CD14-positive monocyte (primary cell): ENCODE data around the gene AMN1. TPM values are rescaled to one million over a fixed set of nuclear protein-coding genes. Genes with fewer than 3 reads are reported as not detected.

Experiments used
- DNase-seq, 3 donors: peaks; one replicate each; pipeline ENCODE4 v3.0.0-alpha.2; 2011 to 2022
- H2AFZ ChIP-seq: 2 replicates; pipeline ENCODE4 v1.6.0; 2012; ENCODE audit warnings: mild to moderate bottlenecking, low read depth, low read length, inconsistent platforms; ENCODE audit not compliant: insufficient read depth, poor library complexity, severe bottlenecking
- H3K27ac ChIP-seq, 2 donors: 1 replicate in 1 of 2; 2 replicates in 1 of 2; pipeline ENCODE4 v1.5.1; 2012 to 2013; ENCODE audit warnings: low read length in 2 of 2, control low read depth in 1 of 2, inconsistent platforms in 1 of 2, low read depth in 1 of 2, mild to moderate bottlenecking in 1 of 2
- H3K27me3 ChIP-seq, 2 donors: one replicate each; pipeline versions ENCODE4 v1.6.0 to v1.6.1; 2011 to 2013; ENCODE audit warnings: low read length in 2 of 2; ENCODE audit not compliant: control insufficient read depth in 2 of 2, insufficient read depth in 2 of 2
- H3K36me3 ChIP-seq, 2 donors: replicated peaks in 1 of 2; 1 replicate in 1 of 2; 2 replicates in 1 of 2; pipeline versions ENCODE4 v1.5.1 to v1.6.1; 2012 to 2013; ENCODE audit warnings: low read length in 2 of 2, control low read depth in 1 of 2, inconsistent platforms in 1 of 2, mild to moderate bottlenecking in 1 of 2; ENCODE audit not compliant: insufficient read depth in 2 of 2, control insufficient read depth in 1 of 2
- H3K4me1 ChIP-seq, 2 donors: 1 replicate in 1 of 2; 2 replicates in 1 of 2; pipeline versions ENCODE4 v1.5.1 to v1.6.1; 2012 to 2013; ENCODE audit warnings: low read length in 2 of 2, control low read depth in 1 of 2, inconsistent platforms in 1 of 2, mild to moderate bottlenecking in 1 of 2, moderate library complexity in 1 of 2; ENCODE audit not compliant: insufficient read depth in 2 of 2, control insufficient read depth in 1 of 2
- H3K4me2 ChIP-seq: replicated peaks from 2 replicates; pipeline ENCODE3; 2012; ENCODE audit warnings: low read length, moderate library complexity, mild to moderate bottlenecking; ENCODE audit not compliant: poor library complexity, severe bottlenecking; ENCODE audit errors: extremely low read depth
- H3K4me3 ChIP-seq, 3 experiments: fragments of 200-600 bp in 1 of 3; sonication (generic) in 1 of 3; replicated peaks in 1 of 3; 1 replicate in 2 of 3; 2 replicates in 1 of 3; pipeline ENCODE4 v1.5.1; 2011 to 2013; ENCODE audit warnings: low read length in 3 of 3, mild to moderate bottlenecking in 3 of 3, control low read depth in 2 of 3, low read depth in 2 of 3, inconsistent platforms in 1 of 3, moderate library complexity in 1 of 3
- H3K79me2 ChIP-seq: 2 replicates; pipeline ENCODE4 v1.6.0; 2012; ENCODE audit warnings: mild to moderate bottlenecking, control low read depth, inconsistent platforms, low read length, moderate library complexity; ENCODE audit not compliant: insufficient read depth
- H3K9ac ChIP-seq: 2 replicates; pipeline ENCODE4 v1.6.0; 2017; ENCODE audit warnings: low read length, mild to moderate bottlenecking; ENCODE audit not compliant: insufficient read depth, poor library complexity, severe bottlenecking
- H3K9me3 ChIP-seq, 2 donors: replicated peaks in 1 of 2; 1 replicate in 1 of 2; 2 replicates in 1 of 2; pipeline versions ENCODE4 v1.5.1 to v1.6.1; 2012 to 2013; ENCODE audit warnings: low read length in 2 of 2, control low read depth in 1 of 2; ENCODE audit not compliant: control insufficient read depth in 1 of 2, insufficient read depth in 1 of 2
- H4K20me1 ChIP-seq: 2 replicates; pipeline ENCODE4 v1.6.0; 2012; ENCODE audit warnings: mild to moderate bottlenecking, low read length, control low read depth, moderate library complexity; ENCODE audit not compliant: insufficient read depth
- H3K27ac Mint-ChIP-seq, 7 donors: one replicate each; pipeline ENCODE4 v1.8.0; 2020; ENCODE audit warnings: mild to moderate bottlenecking in 7 of 7, mixed read lengths in 7 of 7, moderate library complexity in 6 of 7, inconsistent platforms in 2 of 7
- H3K27me3 Mint-ChIP-seq, 3 donors: one replicate each; pipeline ENCODE4 v1.8.0; 2021 to 2022; ENCODE audit warnings: low read depth in 3 of 3, mild to moderate bottlenecking in 3 of 3, mixed read lengths in 3 of 3, moderate library complexity in 3 of 3, inconsistent platforms in 1 of 3
- H3K36me3 Mint-ChIP-seq, 2 donors: one replicate each; pipeline ENCODE4 v1.8.0; 2020; ENCODE audit warnings: mixed read lengths in 2 of 2, inconsistent platforms in 1 of 2, mild to moderate bottlenecking in 1 of 2
- H3K4me1 Mint-ChIP-seq: one replicate; pipeline ENCODE4 v1.8.0; 2020; ENCODE audit warnings: mild to moderate bottlenecking, mixed read lengths
- H3K4me3 Mint-ChIP-seq, 2 donors: one replicate each; pipeline ENCODE4 v1.8.0; 2020; ENCODE audit warnings: mild to moderate bottlenecking in 2 of 2, mixed read lengths in 2 of 2, moderate library complexity in 1 of 2
- H3K9me3 Mint-ChIP-seq, 7 donors: one replicate each; pipeline ENCODE4 v1.8.0; 2020 to 2022; ENCODE audit warnings: mixed read lengths in 7 of 7, mild to moderate bottlenecking in 6 of 7, moderate library complexity in 6 of 7, inconsistent platforms in 2 of 7
- WGBS: methylation state at CpG from one replicate; pipeline ENCODE4 v1.1.5; 2013; ENCODE audit warnings: missing lambda C conversion rate; ENCODE audit not compliant: insufficient coverage; 5-methylcytosine and 5-hydroxymethylcytosine counted together
- intact Hi-C, 2 donors: fragments of 100-400 bp; cut with micrococcal nuclease; formaldehyde crosslinking; loops; one replicate each; pipeline versions ENCODE4 v1.15.0 to v1.15.1; 2023
- polyA plus RNA-seq, 3 donors: library from polyadenylated mRNA; depleted of rRNA in 1 of 3; unstranded in 2 of 3; stranded (reverse) in 1 of 3; fragments of 300-500 nt in 2 of 3; fragments of >200 nt in 1 of 3; fragmentation: Illumina TruSeq in 2 of 3; gene quantifications; 1 replicate in 2 of 3; 2 replicates in 1 of 3; pipeline ENCODE4 v1.2.3, GENCODE V29; 2012 to 2021
- TF ChIP-seq, protein P1 (sequence below): fragments of 200-600 bp; IDR thresholded peaks from one replicate; pipeline ENCODE4 v1.8.0; 2022; ENCODE audit warnings: antibody characterized with exemption, mild to moderate bottlenecking

Gene AMN1
- polyA plus RNA-seq, 3 donors, result 6.0 to 7.8 (median 7.4) TPM

DNA sequence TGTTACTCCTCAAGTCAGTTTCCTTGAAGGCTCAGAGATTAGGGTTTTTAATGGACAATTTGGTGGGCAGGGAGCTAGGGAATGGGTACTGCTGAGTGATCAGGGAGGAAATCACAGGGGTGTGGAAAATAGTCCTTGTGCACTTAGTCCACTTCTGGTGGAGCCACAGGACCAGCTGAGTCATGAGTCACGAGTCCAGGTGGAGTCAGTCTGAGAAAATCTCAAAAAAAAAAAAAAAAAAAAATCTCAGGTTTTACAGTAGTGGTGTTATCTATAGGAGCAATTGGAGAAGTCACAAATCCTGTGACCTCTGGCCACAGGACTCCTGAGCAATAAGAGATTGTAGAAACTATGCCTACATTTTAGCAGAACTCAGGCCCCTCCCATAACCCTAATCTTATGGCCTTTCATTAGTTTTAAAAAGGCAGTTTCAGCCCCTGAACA lies 28.2 kb upstream of the AMN1 start:
- Histone ChIP-seq H4K20me1 (no peaks in the 10 kb centered on the region), H3K36me3 (no peaks in the 10 kb centered on the region), H3K27me3 (no peaks in the 10 kb centered on the region), H3K79me2 (no peaks in the 10 kb centered on the region), H3K27ac (no peak overlapping the region), H3K9me3 (no peaks in the 10 kb centered on the region), H3K4me2 (no peak overlapping the region), H3K4me1 (peaks cover 11 to 28% of the 10 kb centered on the region in 2 donors), H3K4me3 (no peak overlapping the region), H2AFZ (no peak overlapping the region), H3K9ac (no peak overlapping the region)
- Mint-ChIP-seq H3K4me3 (no peak overlapping the region), H3K27ac (peak overlapping the region in 3 of 7 donors; percentile 58 to 77 (median 66)), H3K4me1 (peaks cover 24% of the 10 kb centered on the region), H3K36me3 (peaks cover 0 to 5% of the 10 kb centered on the region in 2 donors), H3K9me3 (peaks cover 0 to 10% (median 2%) of the 10 kb centered on the region in 7 donors), H3K27me3 (no peaks in the 10 kb centered on the region)
- DNase-seq, result peak; percentile 21 to 62 (median 47)
- TF ChIP-seq, protein P1, sequence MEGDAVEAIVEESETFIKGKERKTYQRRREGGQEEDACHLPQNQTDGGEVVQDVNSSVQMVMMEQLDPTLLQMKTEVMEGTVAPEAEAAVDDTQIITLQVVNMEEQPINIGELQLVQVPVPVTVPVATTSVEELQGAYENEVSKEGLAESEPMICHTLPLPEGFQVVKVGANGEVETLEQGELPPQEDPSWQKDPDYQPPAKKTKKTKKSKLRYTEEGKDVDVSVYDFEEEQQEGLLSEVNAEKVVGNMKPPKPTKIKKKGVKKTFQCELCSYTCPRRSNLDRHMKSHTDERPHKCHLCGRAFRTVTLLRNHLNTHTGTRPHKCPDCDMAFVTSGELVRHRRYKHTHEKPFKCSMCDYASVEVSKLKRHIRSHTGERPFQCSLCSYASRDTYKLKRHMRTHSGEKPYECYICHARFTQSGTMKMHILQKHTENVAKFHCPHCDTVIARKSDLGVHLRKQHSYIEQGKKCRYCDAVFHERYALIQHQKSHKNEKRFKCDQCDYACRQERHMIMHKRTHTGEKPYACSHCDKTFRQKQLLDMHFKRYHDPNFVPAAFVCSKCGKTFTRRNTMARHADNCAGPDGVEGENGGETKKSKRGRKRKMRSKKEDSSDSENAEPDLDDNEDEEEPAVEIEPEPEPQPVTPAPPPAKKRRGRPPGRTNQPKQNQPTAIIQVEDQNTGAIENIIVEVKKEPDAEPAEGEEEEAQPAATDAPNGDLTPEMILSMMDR, result no peak
- intact Hi-C loops, result loop anchor here in 1 of 2 donors (10.0 kb wide), 1 partner anchor 728 kb away; no protein-coding TSS in a partner anchor
- WGBS, result no CpG with 5 or more reads among the region's 1 CpG

DNA sequence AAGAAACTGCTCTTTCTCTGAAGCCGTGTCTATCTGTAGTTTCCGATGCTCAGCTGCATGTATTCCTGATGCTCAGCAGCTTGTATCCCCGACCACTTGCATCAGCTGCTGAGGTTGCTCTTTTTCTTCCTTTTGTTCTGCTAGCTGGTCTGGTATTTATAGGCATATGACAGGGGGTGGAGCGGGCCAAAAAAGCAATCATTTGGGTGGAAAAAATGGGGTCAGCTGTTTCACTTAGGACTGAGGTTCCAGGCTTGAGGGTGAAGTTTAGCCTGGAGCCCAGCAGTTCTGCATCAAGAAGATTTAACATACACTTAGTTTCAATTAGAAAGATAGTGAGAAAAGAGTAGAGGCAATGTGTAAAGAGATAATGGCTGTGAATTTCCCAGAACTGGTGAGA lies 23.6 kb upstream of the AMN1 start:
- H3K9me3 Mint-ChIP-seq, result peaks cover 0 to 9% (median 3%) of the 10 kb centered on the region in 7 donors
- Histone ChIP-seq H3K4me3 (no peak overlapping the region), H4K20me1 (no peaks in the 10 kb centered on the region)

More for the DNA sequence above, 23.6 kb upstream of the AMN1 start:
- H3K9ac ChIP-seq, result no peak overlapping the region
- H3K36me3 ChIP-seq, result no peaks in the 10 kb centered on the region
- Mint-ChIP-seq H3K27me3 (no peaks in the 10 kb centered on the region), H3K36me3 (peaks cover 0 to 11% of the 10 kb centered on the region in 2 donors), H3K27ac (peak overlapping the region in 4 of 7 donors; percentile 74 to 99 (median 87)), H3K4me3 (no peak overlapping the region), H3K4me1 (peaks cover 49% of the 10 kb centered on the region)
- no peak overlapping the region for H3K4me2 ChIP-seq
- H3K27me3 ChIP-seq, result no peaks in the 10 kb centered on the region
- peak overlapping the region in 1 of 2 donors; percentile 93 for H3K27ac ChIP-seq
- no peak for DNase-seq
- intact Hi-C loops, result loop anchor here in 1 of 2 donors (10.0 kb wide), 1 partner anchor 732 kb away; no protein-coding TSS in a partner anchor
- peaks cover 52 to 62% of the 10 kb centered on the region in 2 donors for H3K4me1 ChIP-seq
- H2AFZ ChIP-seq, result no peak overlapping the region
- TF ChIP-seq, protein P1, result no peak
- no peaks in the 10 kb centered on the region for H3K79me2 ChIP-seq
- H3K9me3 ChIP-seq, result no peaks in the 10 kb centered on the region
- WGBS, result 100% methylated on average over 2 of the region's 4 CpGs
